ENCODE data around the gene ING5. TPM values are rescaled to one million over a fixed set of nuclear protein-coding genes. Genes with fewer than 3 reads are reported as not detected.
A peak's percentile ranks its signal among the peaks of the same experiment; 100 is the strongest.

The ING5 gene
- total RNA-seq, 2 donors from 2014 or later: 21.9 to 32.7 TPM

DNA sequence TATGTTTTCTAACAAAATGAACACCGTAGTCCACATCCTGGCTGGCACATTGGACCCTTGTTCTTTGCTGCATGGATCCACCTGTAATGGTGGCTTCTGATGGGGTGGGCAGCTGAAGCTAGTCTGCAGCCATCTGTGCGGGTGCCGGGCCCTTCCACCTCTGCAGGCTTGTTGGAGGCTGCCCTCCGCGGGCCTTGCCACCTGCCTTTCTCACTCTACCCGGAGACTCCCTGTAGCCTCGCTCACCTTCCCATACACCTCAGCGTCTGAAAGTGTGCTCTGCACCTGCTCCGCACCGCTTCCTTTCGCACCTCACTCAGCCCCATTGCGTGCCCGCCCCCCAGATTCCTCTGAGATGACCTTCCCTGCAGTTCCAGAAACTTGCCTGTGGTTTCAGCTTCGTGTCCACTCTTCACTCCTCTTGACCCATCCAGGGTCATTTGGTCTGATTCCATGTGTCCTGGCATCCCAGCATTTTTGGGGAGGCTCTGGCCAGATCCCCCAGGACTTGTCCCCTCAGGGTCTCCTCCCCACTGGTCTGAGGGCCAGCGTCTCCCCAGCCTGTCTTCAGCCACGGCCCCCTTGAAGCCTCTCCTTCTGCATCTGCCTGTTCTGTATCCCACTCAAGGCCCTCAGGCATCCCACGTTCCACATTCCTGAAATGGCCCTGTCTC lies 46.2 kb upstream of the ING5 start:
- no peaks in the 10 kb centered on the region for H3K9me3 ChIP-seq
- H3K27ac ChIP-seq: peak overlapping the region; percentile 26 to 43
- DNase-seq (ENCODE audit: low spot score): no peak

DNA sequence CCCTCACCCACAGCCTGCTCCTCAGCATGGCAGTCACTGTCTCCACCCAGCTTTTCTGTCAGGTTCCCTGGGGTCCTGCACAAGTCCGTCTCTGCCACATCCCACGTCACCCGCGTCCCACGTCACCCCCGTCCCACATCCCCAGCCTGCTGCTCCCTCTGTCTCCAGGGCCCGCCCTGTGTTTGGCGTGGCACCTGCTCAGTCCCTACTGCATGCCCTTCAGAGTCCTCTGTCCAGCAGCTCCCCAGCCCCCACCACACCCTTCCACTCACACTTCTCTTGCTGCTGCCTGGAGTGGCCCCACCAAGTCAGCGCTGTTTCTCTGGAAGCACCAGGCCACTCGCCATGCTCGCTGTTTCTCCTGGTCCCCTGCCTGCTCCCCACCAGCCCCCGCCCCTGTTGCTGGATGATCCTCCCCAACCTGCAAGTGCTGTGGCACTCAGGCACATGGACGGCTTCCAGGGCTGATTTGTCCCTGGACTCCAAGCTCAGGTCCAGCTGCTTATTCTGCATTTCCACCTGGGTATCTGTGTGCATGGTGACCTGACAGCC lies 45.6 kb upstream of the ING5 start:
- Histone ChIP-seq H3K27ac (peak overlapping the region; percentile 26 to 43), H3K9me3 (no peaks in the 10 kb centered on the region), H3K27me3 (no peaks in the 10 kb centered on the region), H3K4me3 (no peak overlapping the region), H3K36me3 (peaks cover 84% of the 10 kb centered on the region), H3K4me1 (peaks cover 0 to 10% of the 10 kb centered on the region in 2 donors)
- DNase-seq (ENCODE audit: low spot score): no peak
- TF ChIP-seq, protein P1, sequence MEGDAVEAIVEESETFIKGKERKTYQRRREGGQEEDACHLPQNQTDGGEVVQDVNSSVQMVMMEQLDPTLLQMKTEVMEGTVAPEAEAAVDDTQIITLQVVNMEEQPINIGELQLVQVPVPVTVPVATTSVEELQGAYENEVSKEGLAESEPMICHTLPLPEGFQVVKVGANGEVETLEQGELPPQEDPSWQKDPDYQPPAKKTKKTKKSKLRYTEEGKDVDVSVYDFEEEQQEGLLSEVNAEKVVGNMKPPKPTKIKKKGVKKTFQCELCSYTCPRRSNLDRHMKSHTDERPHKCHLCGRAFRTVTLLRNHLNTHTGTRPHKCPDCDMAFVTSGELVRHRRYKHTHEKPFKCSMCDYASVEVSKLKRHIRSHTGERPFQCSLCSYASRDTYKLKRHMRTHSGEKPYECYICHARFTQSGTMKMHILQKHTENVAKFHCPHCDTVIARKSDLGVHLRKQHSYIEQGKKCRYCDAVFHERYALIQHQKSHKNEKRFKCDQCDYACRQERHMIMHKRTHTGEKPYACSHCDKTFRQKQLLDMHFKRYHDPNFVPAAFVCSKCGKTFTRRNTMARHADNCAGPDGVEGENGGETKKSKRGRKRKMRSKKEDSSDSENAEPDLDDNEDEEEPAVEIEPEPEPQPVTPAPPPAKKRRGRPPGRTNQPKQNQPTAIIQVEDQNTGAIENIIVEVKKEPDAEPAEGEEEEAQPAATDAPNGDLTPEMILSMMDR (IDR thresholded peaks at IDR 0.05): no peak

More for the DNA sequence above, 46.2 kb upstream of the ING5 start:
- Histone ChIP-seq H3K27me3 (no peaks in the 10 kb centered on the region), H3K36me3 (peaks cover 83% of the 10 kb centered on the region), H3K4me1 (peaks cover 0 to 10% of the 10 kb centered on the region in 2 donors), H3K4me3 (no peak overlapping the region)
- TF ChIP-seq, protein P1 (IDR thresholded peaks at IDR 0.05): no peak

DNA sequence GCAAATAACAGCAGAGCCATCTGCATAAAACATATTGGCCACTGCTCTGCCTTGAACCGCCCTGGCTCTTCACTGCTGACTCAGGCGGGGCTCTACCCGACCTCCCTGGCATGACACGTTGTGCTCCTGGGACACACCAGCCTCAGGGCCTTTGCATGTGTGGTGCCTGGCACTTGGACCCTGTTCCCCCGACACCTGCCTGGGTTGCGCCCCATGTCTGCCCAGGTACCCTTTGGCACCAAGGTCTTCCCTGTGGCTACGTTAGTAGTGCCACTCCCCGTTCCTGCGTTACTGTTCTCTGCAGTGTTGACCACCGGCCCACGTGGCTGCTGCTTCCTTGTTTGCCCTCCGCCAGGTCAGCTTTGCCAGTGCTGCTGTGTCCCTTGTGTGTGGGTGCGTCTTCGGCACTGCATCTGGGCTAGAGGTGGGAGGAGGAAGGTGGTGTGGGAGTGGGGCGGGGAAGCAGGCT lies 44.0 kb upstream of the ING5 start:
- H3K36me3 ChIP-seq: peaks cover 79% of the 10 kb centered on the region
- H3K27ac ChIP-seq: no peak overlapping the region
- no peak for DNase-seq (ENCODE audit: low spot score)
- no peaks in the 10 kb centered on the region for H3K9me3 ChIP-seq
- TF ChIP-seq, protein P1 (IDR thresholded peaks at IDR 0.05): no peak
- H3K27me3 ChIP-seq: no peaks in the 10 kb centered on the region
- no peak overlapping the region for H3K4me3 ChIP-seq
- peaks cover 0 to 10% of the 10 kb centered on the region in 2 donors for H3K4me1 ChIP-seq

DNA sequence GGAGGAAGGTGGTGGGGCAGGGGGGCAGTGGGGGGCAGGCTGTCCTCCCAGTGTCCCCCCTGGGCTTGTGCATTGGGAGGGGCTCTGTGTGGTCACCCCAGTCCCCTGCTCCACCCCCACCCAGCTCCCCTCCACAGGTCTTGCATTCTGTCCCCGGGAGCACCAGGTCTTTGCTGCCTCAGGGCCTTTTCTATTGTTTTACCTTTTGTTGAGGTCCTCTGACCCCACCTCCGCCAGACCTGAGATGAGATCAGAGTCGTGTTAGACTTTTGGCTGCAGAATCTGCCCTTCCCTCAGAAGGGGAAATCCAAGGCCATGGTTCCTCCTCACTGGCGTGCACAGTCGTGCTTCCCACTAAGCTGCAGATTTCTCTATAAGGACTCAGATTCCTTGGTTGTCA lies 43.5 kb upstream of the ING5 start:
- Histone ChIP-seq H3K27me3 (no peaks in the 10 kb centered on the region), H3K4me3 (no peak overlapping the region), H3K9me3 (no peaks in the 10 kb centered on the region), H3K27ac (no peak overlapping the region), H3K4me1 (peaks cover 0 to 10% of the 10 kb centered on the region in 2 donors), H3K36me3 (peaks cover 74% of the 10 kb centered on the region)
- no peak for DNase-seq (ENCODE audit: low spot score)
- TF ChIP-seq, protein P1 (IDR thresholded peaks at IDR 0.05): no peak

DNA sequence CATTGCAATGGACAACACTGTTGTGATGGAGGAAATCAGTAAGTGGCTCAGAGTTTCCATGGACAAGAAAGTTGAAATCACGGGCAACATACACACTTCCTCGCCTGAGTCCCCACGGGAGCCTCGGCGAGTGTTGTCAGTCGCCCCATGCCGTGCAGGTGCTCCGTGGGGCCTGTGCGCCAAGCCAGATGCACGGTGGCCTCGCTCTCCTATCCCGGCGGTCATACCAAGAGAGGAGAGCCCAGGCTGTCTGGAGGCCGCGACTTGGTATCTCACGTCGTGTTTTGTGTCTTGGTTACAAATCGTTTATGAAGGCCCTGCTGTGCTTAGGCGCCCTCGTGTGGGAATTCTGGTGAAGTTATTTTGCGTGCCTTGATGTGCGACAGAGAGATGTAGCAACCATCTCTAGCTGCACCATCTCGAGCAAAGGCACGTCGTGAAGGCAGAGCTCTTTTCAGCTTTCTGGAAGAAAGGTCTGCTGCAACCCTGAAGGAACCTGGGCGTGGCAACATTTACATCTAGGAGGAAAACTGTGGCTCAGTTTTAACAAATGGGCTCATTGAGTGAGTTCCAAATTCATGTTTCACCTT lies 42.6 kb upstream of the ING5 start:
- no peaks in the 10 kb centered on the region for H3K27me3 ChIP-seq
- peaks cover 70% of the 10 kb centered on the region for H3K36me3 ChIP-seq
- peaks cover 0 to 10% of the 10 kb centered on the region in 2 donors for H3K4me1 ChIP-seq
- TF ChIP-seq, protein P1 (IDR thresholded peaks at IDR 0.05): peak; percentile 26 to 69
- H3K9me3 ChIP-seq: no peaks in the 10 kb centered on the region
- DNase-seq (ENCODE audit: low spot score): peak; percentile 79
- H3K4me3 ChIP-seq: no peak overlapping the region
- H3K27ac ChIP-seq: no peak overlapping the region
